Keratinocyte (primary cell): ENCODE measurements around the gene ENG. TPM values are rescaled to one million over a fixed set of nuclear protein-coding genes. Genes with fewer than 3 reads are reported as not detected.

ENCODE experiments used
- DNase-seq: peaks from one replicate; pipeline ENCODE4 v3.0.0-alpha.2; 2011; ENCODE audit warnings: low read depth, missing footprints, low spot score
- FAIRE-seq: peaks from 2 replicates; lab custom pipeline; 2011; peaks lifted over from hg19 to GRCh38; lab: Jason Lieb, UNC
- H2AFZ ChIP-seq: 2 replicates; pipeline ENCODE4 v1.6.0; 2012; ENCODE audit warnings: low read length, control low read depth, inconsistent platforms; ENCODE audit not compliant: control insufficient read depth
- H3K27ac ChIP-seq: 2 replicates; pipeline ENCODE4 v1.5.1; 2011; ENCODE audit warnings: low read length; ENCODE audit not compliant: control insufficient read depth, insufficient read depth
- H3K27me3 ChIP-seq: 3 replicates; pipeline ENCODE4 v1.6.0; 2011; ENCODE audit warnings: low read length; ENCODE audit not compliant: control insufficient read depth, insufficient read depth; ENCODE audit errors: extremely low read depth
- H3K36me3 ChIP-seq, 2 experiments: 2 replicates in 1 of 2; 3 replicates in 1 of 2; pipeline ENCODE4 v1.5.1; 2011; ENCODE audit warnings: low read length in 2 of 2, mild to moderate bottlenecking in 1 of 2; ENCODE audit not compliant: control insufficient read depth in 2 of 2, insufficient read depth in 2 of 2; ENCODE audit errors: extremely low read depth in 1 of 2
- H3K4me1 ChIP-seq: 3 replicates; pipeline ENCODE4 v1.5.1; 2011; ENCODE audit warnings: low read length; ENCODE audit not compliant: control insufficient read depth, insufficient read depth; ENCODE audit errors: extremely low read depth
- H3K4me2 ChIP-seq: 3 replicates; pipeline ENCODE4 v1.6.0; 2011; ENCODE audit warnings: low read depth, low read length; ENCODE audit not compliant: control insufficient read depth, insufficient read depth; ENCODE audit errors: extremely low read depth
- H3K4me3 ChIP-seq, 3 experiments: fragments of 200-600 bp in 1 of 3; sonication (generic) in 1 of 3; 2 replicates in 2 of 3; 3 replicates in 1 of 3; pipeline ENCODE4 v1.5.1; 2011 to 2016; ENCODE audit warnings: low read length in 3 of 3, mild to moderate bottlenecking in 3 of 3, control low read depth in 2 of 3, inconsistent platforms in 1 of 3, low read depth in 1 of 3, mixed read lengths in 1 of 3, mixed run types in 1 of 3, moderate library complexity in 1 of 3; ENCODE audit not compliant: control insufficient read depth in 2 of 3, insufficient read depth in 2 of 3; ENCODE audit errors: extremely low read depth in 1 of 3
- H3K79me2 ChIP-seq: 2 replicates; pipeline ENCODE4 v1.6.0; 2012; ENCODE audit warnings: low read length; ENCODE audit not compliant: control insufficient read depth, insufficient read depth
- H3K9ac ChIP-seq: 3 replicates; pipeline ENCODE4 v1.6.0; 2011; ENCODE audit warnings: low read length; ENCODE audit not compliant: control insufficient read depth, insufficient read depth; ENCODE audit errors: extremely low read depth
- H3K9me1 ChIP-seq: 3 replicates; pipeline ENCODE4 v1.6.0; 2011; ENCODE audit warnings: low read length; ENCODE audit not compliant: control insufficient read depth, insufficient read depth; ENCODE audit errors: extremely low read depth
- H3K9me3 ChIP-seq: 2 replicates; pipeline ENCODE4 v1.5.1; 2012; ENCODE audit warnings: low read depth, low read length; ENCODE audit not compliant: control insufficient read depth
- H4K20me1 ChIP-seq: 3 replicates; pipeline ENCODE4 v1.6.0; 2011; ENCODE audit warnings: low read length; ENCODE audit not compliant: control insufficient read depth, insufficient read depth; ENCODE audit errors: extremely low read depth
- CTCF ChIP-seq, 3 experiments: IDR thresholded peaks in 1 of 3; conservative IDR thresholded peaks in 1 of 3; optimal IDR thresholded peaks in 1 of 3; 2 replicates in 2 of 3; 3 replicates in 1 of 3; pipeline versions ENCODE3 to v1.5.1; 2011; ENCODE audit warnings: low read length in 3 of 3, mild to moderate bottlenecking in 3 of 3, moderate library complexity in 2 of 3, control low read depth in 1 of 3, inconsistent platforms in 1 of 3; ENCODE audit not compliant: insufficient read depth in 2 of 3; ENCODE audit errors: extremely low read depth in 1 of 3
- EZH2 ChIP-seq: IDR thresholded peaks from one replicate; pipeline ENCODE4 v1.6.1; 2012; ENCODE audit warnings: inconsistent platforms, mild to moderate bottlenecking, low read length, moderate library complexity
- dilution Hi-C: fragments of 300-500 bp; cut with MboI; formaldehyde crosslinking; loops from one replicate; pipeline ENCODE4 v1.7.0; 2020; ENCODE audit warnings: low sequenced_read_pairs; ENCODE audit not compliant: extremely low pct_ligation_motif_present
- polyA plus RNA-seq, 5 experiments: library from polyadenylated mRNA; depleted of rRNA in 3 of 5; stranded (reverse) in 3 of 5; stranded (forward) in 1 of 5; unstranded in 1 of 5; fragments of >200 nt; gene quantifications; 1 replicate in 1 of 5; 2 replicates in 3 of 5; 3 replicates in 1 of 5; pipeline versions ENCODE4 v1.2.1 to v1.2.3, GENCODE V29; 2011 to 2012; ENCODE audit warnings: missing spikeins in 2 of 5, low read depth in 1 of 5, low replicate concordance in 1 of 5

The ENG gene
- polyA plus RNA-seq, 1 donor (not counting 4 experiments of a cell fraction or from before 2014, with no cell fraction given), result 0.22 TPM

GRCh38 chr9:127805620-127806019 is 48.8 kb downstream of the ENG start:
- DNase-seq (no peak), FAIRE-seq (no peak)
- no peak overlapping the region for H2AFZ ChIP-seq
- dilution Hi-C loops, result no loop called here
- H3K4me3 ChIP-seq, result no peak overlapping the region
- H3K27ac ChIP-seq, result no peak overlapping the region
- no peak overlapping the region for H3K9ac ChIP-seq
- peak in 1 of 3 experiments; percentile 40 for TF ChIP-seq CTCF (optimal IDR thresholded peaks at IDR 0.05 in 1 of 3, IDR thresholded peaks at IDR 0.05 in 1 of 3, conservative IDR thresholded peaks at IDR 0.05 in 1 of 3; ENCODE audit: extremely low read depth in 1 of 3, insufficient read depth in 2 of 3, low read length in 3 of 3)
- TF ChIP-seq EZH2, result no peak
- no peak overlapping the region for H3K4me2 ChIP-seq
- H3K27me3 ChIP-seq, result no peaks in the 10 kb centered on the region
- peaks cover 37% of the 10 kb centered on the region for H3K4me1 ChIP-seq
- H3K79me2 ChIP-seq, result peaks cover 17% of the 10 kb centered on the region
- peaks cover 34 to 44% of the 10 kb centered on the region in 2 experiments for H3K36me3 ChIP-seq
- peaks cover 2% of the 10 kb centered on the region for H3K9me1 ChIP-seq
- H3K9me3 ChIP-seq, result no peaks in the 10 kb centered on the region
- peaks cover 9% of the 10 kb centered on the region for H4K20me1 ChIP-seq

GRCh38 chr9:127803507-127804352 is 50.7 kb downstream of the ENG start:
- Histone ChIP-seq H3K79me2 (peaks cover 17% of the 10 kb centered on the region), H2AFZ (peak overlapping the region; percentile 68), H4K20me1 (peaks cover 2% of the 10 kb centered on the region), H3K4me3 (peak overlapping the region; percentile 58 to 97 (median 81)), H3K9ac (peak overlapping the region; percentile 99), H3K36me3 (peaks cover 25 to 32% of the 10 kb centered on the region in 2 experiments), H3K27me3 (no peaks in the 10 kb centered on the region), H3K27ac (peak overlapping the region; percentile 99), H3K4me2 (peak overlapping the region; percentile 93), H3K9me1 (no peaks in the 10 kb centered on the region), H3K9me3 (no peaks in the 10 kb centered on the region), H3K4me1 (peaks cover 24% of the 10 kb centered on the region)
- peak; percentile 87 for FAIRE-seq
- no peak for TF ChIP-seq EZH2
- no peak for TF ChIP-seq CTCF (optimal IDR thresholded peaks at IDR 0.05 in 1 of 3, IDR thresholded peaks at IDR 0.05 in 1 of 3, conservative IDR thresholded peaks at IDR 0.05 in 1 of 3; ENCODE audit: extremely low read depth in 1 of 3, insufficient read depth in 2 of 3, low read length in 3 of 3)
- dilution Hi-C loops, result no loop called here
- DNase-seq, result peak; percentile 60
